Measurements from ENCODE around the gene LCNL1. TPM values are rescaled to one million over a fixed set of nuclear protein-coding genes. Genes with fewer than 3 reads are reported as not detected.

The LCNL1 gene
- total and polyA plus RNA-seq, 12 donors, result 0.06 to 10.5 (median 0.78) TPM; not detected in 2

GRCh38 chr9:136944519-136945332 is 38.1 kb upstream of the LCNL1 start, which contains the start of the genes C8G and FBXW5:
Gene C8G, plus strand, starts transcription at chr9:136945243. Its CDS starts 78 bp downstream, at chr9:136945321.
Gene FBXW5, minus strand, starts transcription at chr9:136944738. Its CDS starts 655 bp downstream, at chr9:136944083.
- peak within 1 kb of the TSS; percentile 39 to 100 (median 74) for H3K4me3 ChIP-seq
- peak; percentile 93 to 97 (median 95) for DNase-seq
- H3K27me3 ChIP-seq, result no peaks in the 10 kb centered on the region
- WGBS, 4 donors, result 4 to 16% (median 9%) methylated on average over 17 to 74 of the region's 74 CpGs
- H3K36me3 ChIP-seq (replicated peaks in 1 of 2), result peaks cover 0 to 33% of the 10 kb centered on the region in 2 donors
- no peaks in the 10 kb centered on the region for H3K9me3 ChIP-seq (replicated peaks in 1 of 3)
- TF ChIP-seq POLR2A (IDR thresholded peaks at IDR 0.05) (peak; percentile 78 to 82), CTCF (IDR thresholded peaks at IDR 0.05) (peak; percentile 85 to 100 (median 98))
- intact Hi-C loops (cut with DNase I), result loop anchor here (5.0 to 10.0 kb wide), 4 partner anchors 60 to 100 kb away; partner anchors contain the start of genes AJM1 (in 1 of the 2), FUT7 (in 1 of the 2), MAMDC4 (in 1 of the 2) and PHPT1 (in 1 of the 2)
- peak within 1 kb of the TSS; percentile 46 to 99 (median 85) for H3K27ac ChIP-seq
- H3K4me1 ChIP-seq (replicated peaks in 1 of 2), result peaks cover 26% of the 10 kb centered on the region in 2 donors

GRCh38 chr9:136945333-136946227 is 37.2 kb upstream of the LCNL1 start:
- no peak overlapping the region for H3K4me3 ChIP-seq
- no peak for TF ChIP-seq POLR2A (IDR thresholded peaks at IDR 0.05)
- no peak for TF ChIP-seq CTCF (IDR thresholded peaks at IDR 0.05)
- no peaks in the 10 kb centered on the region for H3K9me3 ChIP-seq (replicated peaks in 1 of 3)
- intact Hi-C loops (cut with DNase I), result loop anchor here (10.0 kb wide), 3 partner anchors 61 to 101 kb away; partner anchors contain the start of genes AJM1 (in 1 of the 2), MAMDC4 (in 1 of the 2), PHPT1 (in 1 of the 2) and TRAF2 (in 1 of the 2)
- no peak overlapping the region for H3K27ac ChIP-seq
- DNase-seq, result peak in 2 of 7 donors; percentile 36 to 52
- H3K36me3 ChIP-seq (replicated peaks in 1 of 2), result peaks cover 0 to 24% of the 10 kb centered on the region in 2 donors
- H3K27me3 ChIP-seq, result no peaks in the 10 kb centered on the region
- 86 to 93% (median 89%) methylated on average over 6 to 30 of the region's 30 CpGs for WGBS, 4 donors
- peaks cover 23 to 28% of the 10 kb centered on the region in 2 donors for H3K4me1 ChIP-seq (replicated peaks in 1 of 2)

GRCh38 chr9:136946228-136947027 is 36.4 kb upstream of the LCNL1 start:
- 81 to 93% (median 86%) methylated on average over 13 to 27 of the region's 27 CpGs for WGBS, 4 donors
- Histone ChIP-seq H3K9me3 (replicated peaks in 1 of 3) (no peaks in the 10 kb centered on the region), H3K27ac (no peak overlapping the region), H3K4me3 (no peak overlapping the region), H3K36me3 (replicated peaks in 1 of 2) (peaks cover 0 to 16% of the 10 kb centered on the region in 2 donors), H3K27me3 (no peaks in the 10 kb centered on the region), H3K4me1 (replicated peaks in 1 of 2) (peaks cover 24 to 27% of the 10 kb centered on the region in 2 donors)
- TF ChIP-seq POLR2A (IDR thresholded peaks at IDR 0.05), result no peak
- no peak for TF ChIP-seq CTCF (IDR thresholded peaks at IDR 0.05)
- intact Hi-C loops (cut with DNase I), result loop anchor here (10.0 kb wide), 3 partner anchors 62 to 102 kb away; partner anchors contain the start of genes AJM1 (in 1 of the 2), MAMDC4 (in 1 of the 2), PHPT1 (in 1 of the 2) and TRAF2 (in 1 of the 2)
- peak in 1 of 7 donors; percentile 34 for DNase-seq
